Neuronal stem cell (in vitro differentiated cells): ENCODE measurements around the gene RAMACL.

Source experiments
- DNase-seq: peaks from one replicate; pipeline ENCODE4 v3.0.0-alpha.2; 2013; ENCODE audit warnings: low spot score
- H2AFZ ChIP-seq: one replicate; pipeline ENCODE4 v1.6.1; 2013; ENCODE audit warnings: mild to moderate bottlenecking, low read length, inconsistent platforms
- H2AK5ac ChIP-seq: 2 replicates; pipeline ENCODE4 v1.6.1; 2013; ENCODE audit warnings: low read depth, mild to moderate bottlenecking, inconsistent platforms, low read length, moderate library complexity, mixed read lengths
- H2BK120ac ChIP-seq: 2 replicates; pipeline ENCODE4 v1.6.1; 2013; ENCODE audit warnings: low read depth, mild to moderate bottlenecking, inconsistent platforms, low read length, moderate library complexity, mixed read lengths
- H2BK12ac ChIP-seq: one replicate; pipeline ENCODE4 v1.6.1; 2013; ENCODE audit warnings: low read length, inconsistent platforms
- H2BK15ac ChIP-seq: 2 replicates; pipeline ENCODE4 v1.6.1; 2013; ENCODE audit warnings: mild to moderate bottlenecking, low read length, inconsistent platforms, mixed read lengths
- H2BK5ac ChIP-seq: one replicate; pipeline ENCODE4 v1.6.1; 2013; ENCODE audit warnings: inconsistent platforms, mild to moderate bottlenecking, low read length, moderate library complexity
- H3K14ac ChIP-seq: one replicate; pipeline ENCODE4 v1.6.1; 2013; ENCODE audit warnings: low read length, inconsistent platforms
- H3K18ac ChIP-seq: 2 replicates; pipeline ENCODE4 v1.6.1; 2013; ENCODE audit warnings: low read length, inconsistent platforms
- H3K23ac ChIP-seq: 2 replicates; pipeline ENCODE4 v1.6.1; 2013; ENCODE audit warnings: low read depth, mild to moderate bottlenecking, mixed read lengths, low read length, inconsistent platforms; ENCODE audit not compliant: poor library complexity
- H3K27ac ChIP-seq: replicated peaks from 3 replicates; pipeline ENCODE4 v1.5.1; 2013; ENCODE audit warnings: low read length, inconsistent platforms
- H3K27me3 ChIP-seq, 3 experiments: 2 replicates each; pipeline ENCODE4 v1.6.1; 2013; ENCODE audit warnings: low read length in 3 of 3, mild to moderate bottlenecking in 2 of 3, inconsistent platforms in 1 of 3, low read depth in 1 of 3, mixed read lengths in 1 of 3, moderate library complexity in 1 of 3; ENCODE audit not compliant: control insufficient read depth in 3 of 3, insufficient read depth in 3 of 3
- H3K36me3 ChIP-seq, 2 donors: replicated peaks in 1 of 2; 2 replicates each; pipeline ENCODE4 v1.6.1; 2013; ENCODE audit warnings: low read length in 2 of 2; ENCODE audit not compliant: control insufficient read depth in 2 of 2, insufficient read depth in 2 of 2
- H3K4ac ChIP-seq: 2 replicates; pipeline ENCODE4 v1.6.1; 2013; ENCODE audit warnings: inconsistent platforms, mild to moderate bottlenecking, low read length, moderate library complexity
- H3K4me1 ChIP-seq, 2 donors: 1 replicate in 1 of 2; 2 replicates in 1 of 2; pipeline ENCODE4 v1.6.1; 2013; ENCODE audit warnings: low read length in 2 of 2, low read depth in 1 of 2; ENCODE audit not compliant: control insufficient read depth in 2 of 2, insufficient read depth in 1 of 2
- H3K4me2 ChIP-seq: one replicate; pipeline ENCODE4 v1.6.1; 2013; ENCODE audit warnings: mild to moderate bottlenecking, low read length, inconsistent platforms; ENCODE audit not compliant: insufficient read depth, poor library complexity, severe bottlenecking
- H3K4me3 ChIP-seq, 2 donors: 2 replicates each; pipeline ENCODE4 v1.5.1; 2013; ENCODE audit warnings: low read length in 2 of 2, mild to moderate bottlenecking in 2 of 2, inconsistent platforms in 1 of 2, moderate library complexity in 1 of 2
- H3K79me1 ChIP-seq: one replicate; pipeline ENCODE4 v1.6.1; 2013; ENCODE audit warnings: low read depth, mild to moderate bottlenecking, inconsistent platforms, low read length, moderate library complexity
- H3K9ac ChIP-seq: one replicate; pipeline ENCODE4 v1.6.1; 2013; ENCODE audit warnings: mild to moderate bottlenecking, low read depth, low read length, inconsistent platforms; ENCODE audit not compliant: poor library complexity
- H3K9me3 ChIP-seq, 2 donors: replicated peaks in 1 of 2; 2 replicates each; pipeline versions ENCODE3 to v1.6.1; 2013; ENCODE audit warnings: low read length in 2 of 2, mild to moderate bottlenecking in 2 of 2, inconsistent platforms in 1 of 2, low read depth in 1 of 2, mixed read lengths in 1 of 2, moderate library complexity in 1 of 2; ENCODE audit not compliant: control insufficient read depth in 2 of 2, insufficient read depth in 1 of 2
- H4K8ac ChIP-seq: one replicate; pipeline ENCODE4 v1.6.1; 2013; ENCODE audit warnings: low read depth, mild to moderate bottlenecking, inconsistent platforms, low read length, moderate library complexity
- H4K91ac ChIP-seq: one replicate; pipeline ENCODE4 v1.6.1; 2013; ENCODE audit warnings: low read length, low read depth, mild to moderate bottlenecking, inconsistent platforms; ENCODE audit not compliant: poor library complexity
- WGBS, 2 donors: extraction: QIAGEN DNeasy Blood & Tissue Kit; methylation state at CpG; one replicate each; pipeline ENCODE4 v1.1.7; 2013; ENCODE audit warnings: missing lambda C conversion rate in 2 of 2, mixed read lengths in 1 of 2; ENCODE audit not compliant: insufficient read length in 2 of 2, insufficient replicate concordance in 1 of 2; ENCODE audit errors: extremely low coverage in 2 of 2; 5-methylcytosine and 5-hydroxymethylcytosine counted together

RAMACL gene

GRCh38 chr6:166599205-166599604 lies 12.7 kb upstream of the RAMACL start:
- DNase-seq: no peak
- Histone ChIP-seq H3K79me1 (peaks cover 4% of the 10 kb centered on the region), H2BK15ac (no peak overlapping the region), H3K14ac (no peak overlapping the region), H3K4me3 (no peak overlapping the region), H2AK5ac (no peak overlapping the region), H3K4me1 (peaks cover 0 to 13% of the 10 kb centered on the region in 2 donors), H3K4me2 (no peak overlapping the region), H3K18ac (no peak overlapping the region), H3K36me3 (peaks cover 0 to 12% of the 10 kb centered on the region in 2 donors), H3K27ac (no peak overlapping the region), H3K9me3 (peaks cover 0 to 19% of the 10 kb centered on the region in 2 donors), H3K27me3 (peaks cover 0 to 1% (median 0%) of the 10 kb centered on the region in 3 experiments), H3K23ac (no peak overlapping the region), H4K91ac (no peak overlapping the region), H2AFZ (no peak overlapping the region), H4K8ac (no peak overlapping the region), H2BK120ac (no peak overlapping the region), H3K9ac (no peak overlapping the region), H3K4ac (no peak overlapping the region), H2BK5ac (no peak overlapping the region), H2BK12ac (no peak overlapping the region)
- WGBS, 2 donors: no CpG with 5 or more reads among the region's 5 CpGs

DNA sequence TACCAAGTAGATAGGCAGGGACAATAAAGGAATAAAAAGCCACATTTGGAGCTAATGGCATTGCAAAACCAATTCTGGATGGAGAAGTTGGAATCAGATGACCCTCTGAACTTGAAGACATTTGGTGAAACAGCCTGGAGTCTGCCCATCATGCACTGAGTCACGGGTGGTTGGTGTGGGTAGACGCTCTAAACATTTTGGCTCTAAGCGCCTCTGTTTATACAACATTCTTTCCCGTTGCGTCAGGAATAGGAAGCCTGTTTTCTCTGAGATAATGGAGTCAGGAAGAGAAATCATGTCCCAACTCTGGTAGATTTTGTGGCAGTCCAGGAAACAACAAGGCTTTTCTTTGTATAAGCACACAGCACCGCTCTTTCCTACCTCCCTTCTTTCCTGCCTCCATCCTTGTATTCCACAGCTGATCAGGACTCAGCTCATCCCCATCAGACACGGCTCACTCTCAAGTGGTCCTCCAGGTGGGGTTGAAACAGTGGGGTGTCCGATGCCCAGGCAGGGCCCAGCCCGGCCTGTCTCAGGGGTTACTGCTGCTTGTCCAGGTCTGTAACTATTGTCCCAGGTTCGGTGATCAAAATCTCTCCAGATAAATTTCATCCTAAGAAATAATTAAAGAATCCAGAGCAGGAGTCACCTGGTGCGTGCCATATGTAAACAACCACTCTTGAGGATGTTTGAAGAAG lies 12.1 kb upstream of the RAMACL start:
- no peak overlapping the region for H3K4me2 ChIP-seq
- no peak overlapping the region for H3K27ac ChIP-seq
- peaks cover 0 to 1% (median 0%) of the 10 kb centered on the region in 3 experiments for H3K27me3 ChIP-seq
- no peak overlapping the region for H3K4ac ChIP-seq
- H2BK15ac ChIP-seq: no peak overlapping the region
- no peak overlapping the region for H2BK5ac ChIP-seq
- peaks cover 0 to 13% of the 10 kb centered on the region in 2 donors for H3K4me1 ChIP-seq
- DNase-seq: no peak
- no peak overlapping the region for H3K23ac ChIP-seq
- peaks cover 0 to 10% of the 10 kb centered on the region in 2 donors for H3K36me3 ChIP-seq
- no peak overlapping the region for H3K9ac ChIP-seq
- no peak overlapping the region for H4K8ac ChIP-seq
- peaks cover 0 to 17% of the 10 kb centered on the region in 2 donors for H3K9me3 ChIP-seq
- H2BK120ac ChIP-seq: no peak overlapping the region
- H3K18ac ChIP-seq: no peak overlapping the region
- no peak overlapping the region for H2BK12ac ChIP-seq
- H3K14ac ChIP-seq: no peak overlapping the region
- H3K79me1 ChIP-seq: peaks cover 4% of the 10 kb centered on the region
- H3K4me3 ChIP-seq: no peak overlapping the region
- H2AFZ ChIP-seq: no peak overlapping the region
- no CpG with 5 or more reads among the region's 11 CpGs for WGBS, 2 donors
- H4K91ac ChIP-seq: no peak overlapping the region
- H2AK5ac ChIP-seq: no peak overlapping the region

DNA sequence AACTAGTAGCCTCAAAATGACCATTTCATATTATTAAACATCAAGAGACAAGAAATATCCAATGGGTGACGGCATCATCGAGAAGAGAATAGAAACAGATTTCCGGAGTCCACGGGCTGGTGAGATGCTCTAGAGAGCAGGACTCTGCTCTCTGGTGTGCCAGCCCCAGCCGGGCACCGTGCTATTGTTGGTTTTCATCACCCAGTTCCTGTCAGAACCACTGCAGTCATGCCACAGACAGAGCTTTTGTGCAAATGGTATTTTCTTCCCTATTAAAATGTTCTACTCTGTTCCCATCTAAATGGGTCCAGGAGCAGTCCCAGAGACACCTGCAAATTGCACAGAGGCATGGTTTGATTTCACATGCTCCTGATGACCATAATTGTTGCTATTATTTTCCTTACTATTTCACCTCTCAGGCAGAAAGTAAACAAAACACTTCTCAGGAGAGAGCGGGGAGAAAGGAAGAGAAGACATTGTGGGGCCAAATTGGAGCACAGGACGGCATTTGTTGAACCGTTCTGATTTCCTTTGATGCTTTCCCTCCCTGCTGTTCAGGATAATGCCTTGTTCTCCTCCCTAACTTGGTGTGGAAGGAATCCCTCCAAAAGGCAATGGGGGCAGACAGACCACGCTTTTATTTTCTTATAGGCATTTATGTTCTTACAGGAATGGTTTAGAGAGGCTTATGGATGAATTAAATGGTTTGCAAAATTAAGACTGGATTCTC lies 11.4 kb upstream of the RAMACL start:
- Histone ChIP-seq H3K4ac (no peak overlapping the region), H3K27ac (no peak overlapping the region), H2BK15ac (no peak overlapping the region), H2BK12ac (no peak overlapping the region), H3K9ac (no peak overlapping the region), H3K27me3 (peaks cover 0 to 1% (median 0%) of the 10 kb centered on the region in 3 experiments), H3K23ac (no peak overlapping the region), H4K91ac (no peak overlapping the region), H3K9me3 (peaks cover 0 to 10% of the 10 kb centered on the region in 2 donors), H3K14ac (no peak overlapping the region), H3K4me2 (no peak overlapping the region), H3K18ac (no peak overlapping the region), H3K79me1 (peaks cover 2% of the 10 kb centered on the region), H2AFZ (no peak overlapping the region), H2AK5ac (no peak overlapping the region), H3K4me1 (peaks cover 0 to 13% of the 10 kb centered on the region in 2 donors), H4K8ac (no peak overlapping the region), H3K4me3 (no peak overlapping the region), H2BK5ac (no peak overlapping the region), H2BK120ac (no peak overlapping the region), H3K36me3 (peaks cover 0 to 4% of the 10 kb centered on the region in 2 donors)
- peak; percentile 14 for DNase-seq
- no CpG with 5 or more reads among the region's 10 CpGs for WGBS, 2 donors
